Lower leg skin (tissue), 4 donors: ENCODE results near the gene PAX7. TPM values are rescaled to one million over a fixed set of nuclear protein-coding genes. Genes with fewer than 3 reads are reported as not detected.

Experiments used
- DNase-seq, 2 donors: peaks; one replicate each; pipeline ENCODE4 v3.0.0-alpha.2; 2019; ENCODE audit warnings: low spot score in 2 of 2
- H3K4me3 ChIP-seq: fragments of 200-600 bp; sonication (generic); 2 replicates; pipeline ENCODE4 v1.5.1; 2017; ENCODE audit warnings: mild to moderate bottlenecking, low read depth; ENCODE audit not compliant: poor library complexity, severe bottlenecking
- POLR2A ChIP-seq, 2 donors: fragments of 450-650 bp; IDR thresholded peaks; one replicate each; pipeline ENCODE4 v1.6.1; 2016 to 2017; ENCODE audit warnings: antibody characterized with exemption in 2 of 2, mild to moderate bottlenecking in 1 of 2, moderate library complexity in 1 of 2
- WGBS, 2 donors: methylation state at CpG; one replicate each; pipeline ENCODE4 v1.1.5; 2018; 5-methylcytosine and 5-hydroxymethylcytosine counted together
- intact Hi-C: fragments of 100-400 bp; cut with DNase I; formaldehyde crosslinking; loops from one replicate; pipeline ENCODE4 v1.15.0; 2023; ENCODE audit warnings: low total_unique reads
- total RNA-seq, 4 donors: library from RNA; depleted of rRNA; stranded (reverse); fragments of >200 nt; gene quantifications; one replicate each; pipeline ENCODE4 v1.1.0, GENCODE V29; 2016
- TF ChIP-seq, protein P1 (sequence below), 3 donors: fragments of 450-650 bp; IDR thresholded peaks; one replicate each; pipeline ENCODE4 v1.5.1; 2016; ENCODE audit warnings: antibody characterized with exemption in 3 of 3, mild to moderate bottlenecking in 3 of 3, moderate library complexity in 2 of 3

PAX7 gene
- total RNA-seq, 4 donors from 2014 or later: 0.06 to 0.11 TPM; not detected in 2

DNA sequence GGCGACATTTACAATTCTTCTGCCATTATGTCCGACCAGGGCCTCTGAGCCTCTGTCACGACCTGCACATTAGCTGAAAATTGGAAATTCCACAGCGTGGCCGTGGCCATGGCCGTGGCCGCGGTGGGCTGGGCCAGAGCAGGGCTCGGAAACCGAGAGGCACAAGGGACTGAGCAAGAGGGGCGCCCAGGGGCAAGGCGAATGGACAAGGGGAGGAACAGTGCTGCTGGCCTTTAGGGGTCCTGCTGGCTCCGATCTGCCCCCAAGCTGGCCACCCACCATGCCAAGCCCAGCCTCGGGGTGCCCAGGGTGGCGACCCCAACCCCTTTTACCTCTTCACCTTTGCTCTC is 153.8 kb downstream of the PAX7 start:
- TF ChIP-seq POLR2A (IDR thresholded peaks at IDR 0.05): no peak
- TF ChIP-seq, protein P1, sequence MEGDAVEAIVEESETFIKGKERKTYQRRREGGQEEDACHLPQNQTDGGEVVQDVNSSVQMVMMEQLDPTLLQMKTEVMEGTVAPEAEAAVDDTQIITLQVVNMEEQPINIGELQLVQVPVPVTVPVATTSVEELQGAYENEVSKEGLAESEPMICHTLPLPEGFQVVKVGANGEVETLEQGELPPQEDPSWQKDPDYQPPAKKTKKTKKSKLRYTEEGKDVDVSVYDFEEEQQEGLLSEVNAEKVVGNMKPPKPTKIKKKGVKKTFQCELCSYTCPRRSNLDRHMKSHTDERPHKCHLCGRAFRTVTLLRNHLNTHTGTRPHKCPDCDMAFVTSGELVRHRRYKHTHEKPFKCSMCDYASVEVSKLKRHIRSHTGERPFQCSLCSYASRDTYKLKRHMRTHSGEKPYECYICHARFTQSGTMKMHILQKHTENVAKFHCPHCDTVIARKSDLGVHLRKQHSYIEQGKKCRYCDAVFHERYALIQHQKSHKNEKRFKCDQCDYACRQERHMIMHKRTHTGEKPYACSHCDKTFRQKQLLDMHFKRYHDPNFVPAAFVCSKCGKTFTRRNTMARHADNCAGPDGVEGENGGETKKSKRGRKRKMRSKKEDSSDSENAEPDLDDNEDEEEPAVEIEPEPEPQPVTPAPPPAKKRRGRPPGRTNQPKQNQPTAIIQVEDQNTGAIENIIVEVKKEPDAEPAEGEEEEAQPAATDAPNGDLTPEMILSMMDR (IDR thresholded peaks at IDR 0.05): no peak
- no peak overlapping the region for H3K4me3 ChIP-seq
- intact Hi-C loops: no loop called here
- DNase-seq: no peak
- WGBS, 2 donors: 72 to 78% methylated on average over 15 of the region's 15 CpGs

DNA sequence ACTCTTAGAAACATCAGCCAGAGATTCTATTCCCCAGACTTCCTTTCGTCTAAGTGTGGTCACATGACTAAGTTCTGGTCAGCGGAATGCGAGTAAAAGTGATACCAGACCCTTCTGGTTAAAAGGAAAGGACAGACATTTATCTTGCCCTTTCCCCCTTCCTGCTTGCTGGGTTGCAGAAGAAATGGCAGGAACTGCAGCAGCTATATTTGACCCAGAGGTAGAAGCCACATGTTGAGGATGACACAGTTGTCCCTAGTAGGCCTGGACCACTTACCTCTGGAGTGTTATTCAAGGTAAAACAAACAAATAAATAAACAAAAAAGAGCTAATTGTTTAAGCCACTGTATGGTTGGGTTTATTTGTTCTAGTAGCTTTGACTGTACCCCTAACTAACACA is 155.5 kb downstream of the PAX7 start:
- intact Hi-C loops: no loop called here
- WGBS, 2 donors: 80 to 86% methylated on average over 3 of the region's 3 CpGs
- no peak overlapping the region for H3K4me3 ChIP-seq
- TF ChIP-seq POLR2A (IDR thresholded peaks at IDR 0.05): no peak
- TF ChIP-seq, protein P1 (IDR thresholded peaks at IDR 0.05): no peak
- DNase-seq: no peak

DNA sequence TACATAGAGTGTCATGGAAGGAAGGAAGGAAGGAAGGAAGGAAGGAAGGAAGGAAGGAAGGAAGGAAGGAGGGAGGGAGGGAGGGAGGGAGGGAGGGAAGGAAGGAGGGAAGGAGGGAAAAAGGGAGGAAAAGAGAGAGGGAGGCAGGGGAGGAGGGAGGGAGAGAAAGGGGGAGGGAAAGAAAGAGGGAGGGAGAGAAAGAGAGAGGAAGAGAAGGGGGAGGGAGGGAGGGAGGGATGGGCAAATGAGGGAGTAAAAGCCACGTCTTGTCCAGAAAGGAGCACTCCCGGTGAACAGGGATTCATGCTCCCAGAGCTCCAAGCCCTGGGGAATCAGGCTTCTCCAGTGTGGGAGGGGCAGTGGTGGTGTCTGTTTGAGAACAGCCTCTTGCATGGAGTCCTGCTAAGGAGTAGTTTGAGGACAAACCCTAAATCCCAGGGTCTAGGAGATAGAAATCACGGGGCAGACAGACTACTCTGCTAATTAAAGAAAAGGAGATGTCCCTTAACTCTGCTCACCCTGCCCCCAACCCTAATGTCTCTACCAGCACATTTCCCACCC is 157.3 kb downstream of the PAX7 start:
- TF ChIP-seq POLR2A (IDR thresholded peaks at IDR 0.05): no peak
- TF ChIP-seq, protein P1 (IDR thresholded peaks at IDR 0.05): no peak
- no peak overlapping the region for H3K4me3 ChIP-seq
- WGBS, 2 donors: 9 to 31% methylated on average over 3 of the region's 3 CpGs
- intact Hi-C loops: no loop called here
- no peak for DNase-seq

DNA sequence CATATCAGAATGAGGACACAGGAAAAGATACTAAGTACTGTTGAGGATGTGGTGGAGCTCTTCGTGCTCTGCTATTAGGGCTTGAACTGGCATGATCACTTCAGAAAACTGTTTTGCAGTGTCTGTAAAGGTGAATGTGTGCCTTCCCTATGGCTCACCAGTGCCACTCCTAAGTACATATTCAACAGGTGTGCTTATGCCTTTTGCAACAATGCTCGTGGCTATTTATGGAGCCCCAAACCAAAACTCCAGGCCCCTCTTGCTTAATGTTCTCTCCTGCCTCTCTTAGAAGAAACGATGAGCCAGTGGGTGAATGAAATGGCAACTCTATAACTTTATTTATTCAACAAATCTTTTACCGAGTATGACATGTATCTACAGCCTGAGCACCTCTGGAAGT is 158.6 kb downstream of the PAX7 start:
- no peak for DNase-seq
- 78 to 81% methylated on average over 4 of the region's 4 CpGs for WGBS, 2 donors
- intact Hi-C loops: no loop called here
- TF ChIP-seq POLR2A (IDR thresholded peaks at IDR 0.05): no peak
- TF ChIP-seq, protein P1 (IDR thresholded peaks at IDR 0.05): no peak
- no peak overlapping the region for H3K4me3 ChIP-seq

DNA sequence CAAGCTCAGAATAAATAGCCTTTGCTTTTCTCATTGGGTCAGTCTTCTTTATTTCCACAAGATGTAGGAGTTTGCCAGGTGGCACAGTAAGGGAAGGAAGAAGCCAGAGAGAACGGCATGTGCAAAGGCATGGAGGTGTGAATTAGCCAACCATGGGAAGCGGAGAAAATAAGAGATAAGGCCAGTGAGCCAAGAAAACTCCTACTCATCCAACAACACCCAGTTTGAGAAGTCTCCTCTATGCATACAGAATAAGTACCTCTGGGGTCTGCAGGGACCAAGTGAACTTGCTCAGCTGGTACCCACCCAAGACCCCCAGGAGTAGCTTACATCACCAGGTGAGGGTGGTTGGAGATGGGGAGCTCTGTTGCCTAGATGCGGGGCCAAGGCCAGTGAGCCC is 162.1 kb downstream of the PAX7 start:
- DNase-seq: no peak
- intact Hi-C loops: no loop called here
- TF ChIP-seq, protein P1 (IDR thresholded peaks at IDR 0.05): no peak
- TF ChIP-seq POLR2A (IDR thresholded peaks at IDR 0.05): no peak
- 85 to 87% methylated on average over 3 of the region's 3 CpGs for WGBS, 2 donors
- no peak overlapping the region for H3K4me3 ChIP-seq

DNA sequence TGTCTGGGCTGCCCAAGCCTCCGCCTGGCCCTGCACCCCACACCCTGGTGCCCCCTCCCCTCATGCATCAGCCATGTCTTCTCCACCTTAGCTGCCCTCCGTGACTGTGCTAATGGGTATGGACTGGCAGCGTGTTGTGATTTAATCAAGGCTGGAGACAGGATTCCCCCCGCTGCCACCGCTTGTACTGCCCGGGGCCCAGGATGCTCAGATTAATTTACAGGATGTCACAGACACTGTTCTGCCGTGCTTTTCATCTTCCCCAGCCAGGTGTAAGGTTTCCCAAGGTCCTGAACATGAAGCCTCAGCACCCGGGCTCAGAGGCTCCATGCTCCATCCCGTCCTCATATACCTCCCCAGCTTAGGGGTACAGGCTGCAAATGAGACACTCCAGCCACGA is 162.5 kb downstream of the PAX7 start:
- TF ChIP-seq, protein P1 (IDR thresholded peaks at IDR 0.05): no peak
- no peak for TF ChIP-seq POLR2A (IDR thresholded peaks at IDR 0.05)
- no peak for DNase-seq
- no peak overlapping the region for H3K4me3 ChIP-seq
- intact Hi-C loops: no loop called here
- 59 to 63% methylated on average over 10 of the region's 10 CpGs for WGBS, 2 donors
